HCT116 (cell line): ENCODE results near the gene MYO10.

ENCODE experiments used
- CTCF ChIP-seq, 3 experiments: fragments of 200-600 bp in 1 of 3; sonication (generic) in 1 of 3; IDR thresholded peaks in 2 of 3; conservative IDR thresholded peaks in 1 of 3; 2 replicates each; pipeline ENCODE4 v1.5.1; 2012 to 2017; ENCODE audit warnings: low read depth in 2 of 3, low read length in 2 of 3, antibody characterized with exemption in 1 of 3, borderline replicate concordance in 1 of 3, control low read depth in 1 of 3, mild to moderate bottlenecking in 1 of 3, mixed read lengths in 1 of 3, mixed run types in 1 of 3, moderate library complexity in 1 of 3; ENCODE audit not compliant: insufficient read depth in 1 of 3
- JUND ChIP-seq: IDR thresholded peaks from 2 replicates; pipeline ENCODE4 v1.6.1; 2012
- POLR2A ChIP-seq: IDR thresholded peaks from 2 replicates; pipeline ENCODE4 v1.7.0; 2011; ENCODE audit warnings: borderline replicate concordance; ENCODE audit not compliant: insufficient read depth, insufficient read length; ENCODE audit errors: extremely low read depth

- no peak for TF ChIP-seq CTCF (IDR thresholded peaks at IDR 0.05 in 2 of 3, conservative IDR thresholded peaks at IDR 0.05 in 1 of 3; ENCODE audit: borderline replicate concordance in 1 of 3, insufficient read depth in 1 of 3, low read depth in 2 of 3, low read length in 2 of 3)
- TF ChIP-seq POLR2A, result no peak
- TF ChIP-seq JUND, result no peak
Observed at GRCh38 chr5:16914108-16914435, 22.0 kb downstream of the MYO10 start.
